Retinal pigment epithelial cell (primary cell): ENCODE measurements around the gene TRIM2.

Experiments
- DNase-seq: peaks from one replicate; pipeline ENCODE4 v3.0.0-alpha.2; 2010; ENCODE audit warnings: low read depth
- H3K4me3 ChIP-seq: 2 replicates; pipeline ENCODE4 v1.5.1; 2011; ENCODE audit warnings: mild to moderate bottlenecking, low read length, control low read depth, moderate library complexity
- TF ChIP-seq, protein P1 (sequence below): conservative IDR thresholded peaks from 2 replicates; pipeline ENCODE4 v1.5.1; 2011; ENCODE audit warnings: low read depth, low read length, control low read depth, inconsistent platforms

Gene TRIM2

DNA sequence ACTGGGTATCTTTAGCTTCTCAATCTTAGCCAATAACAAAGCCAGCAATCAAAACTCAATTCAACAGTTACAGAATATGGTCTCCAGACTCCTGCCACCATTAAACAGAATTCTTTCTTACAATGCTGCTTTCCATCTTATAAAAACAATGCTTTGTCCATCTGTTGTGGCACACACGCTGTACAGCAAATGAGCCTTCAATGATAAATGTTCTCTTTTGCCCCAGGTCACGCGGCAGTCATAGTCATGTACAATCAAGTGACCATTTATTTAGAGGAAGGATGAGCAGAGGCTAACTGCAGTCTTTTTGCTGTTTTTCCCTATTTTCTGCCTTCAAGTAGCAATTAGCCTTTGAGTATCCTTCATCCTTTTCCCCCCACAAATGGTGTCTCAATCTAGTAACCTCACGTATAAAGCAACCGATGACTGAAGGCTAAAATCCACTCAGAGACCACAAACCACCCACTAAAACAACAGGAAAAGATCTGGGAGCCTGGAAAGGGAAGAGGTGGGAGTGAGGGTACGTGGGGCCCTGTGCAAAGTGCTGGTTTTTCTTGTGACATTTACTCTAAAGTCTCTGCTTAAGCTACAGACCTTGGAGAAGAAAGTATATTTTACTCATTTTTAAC, 24.4 kb downstream of the TRIM2 start:
- H3K4me3 ChIP-seq: no peak overlapping the region
- TF ChIP-seq, protein P1, sequence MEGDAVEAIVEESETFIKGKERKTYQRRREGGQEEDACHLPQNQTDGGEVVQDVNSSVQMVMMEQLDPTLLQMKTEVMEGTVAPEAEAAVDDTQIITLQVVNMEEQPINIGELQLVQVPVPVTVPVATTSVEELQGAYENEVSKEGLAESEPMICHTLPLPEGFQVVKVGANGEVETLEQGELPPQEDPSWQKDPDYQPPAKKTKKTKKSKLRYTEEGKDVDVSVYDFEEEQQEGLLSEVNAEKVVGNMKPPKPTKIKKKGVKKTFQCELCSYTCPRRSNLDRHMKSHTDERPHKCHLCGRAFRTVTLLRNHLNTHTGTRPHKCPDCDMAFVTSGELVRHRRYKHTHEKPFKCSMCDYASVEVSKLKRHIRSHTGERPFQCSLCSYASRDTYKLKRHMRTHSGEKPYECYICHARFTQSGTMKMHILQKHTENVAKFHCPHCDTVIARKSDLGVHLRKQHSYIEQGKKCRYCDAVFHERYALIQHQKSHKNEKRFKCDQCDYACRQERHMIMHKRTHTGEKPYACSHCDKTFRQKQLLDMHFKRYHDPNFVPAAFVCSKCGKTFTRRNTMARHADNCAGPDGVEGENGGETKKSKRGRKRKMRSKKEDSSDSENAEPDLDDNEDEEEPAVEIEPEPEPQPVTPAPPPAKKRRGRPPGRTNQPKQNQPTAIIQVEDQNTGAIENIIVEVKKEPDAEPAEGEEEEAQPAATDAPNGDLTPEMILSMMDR: no peak
- no peak for DNase-seq

DNA sequence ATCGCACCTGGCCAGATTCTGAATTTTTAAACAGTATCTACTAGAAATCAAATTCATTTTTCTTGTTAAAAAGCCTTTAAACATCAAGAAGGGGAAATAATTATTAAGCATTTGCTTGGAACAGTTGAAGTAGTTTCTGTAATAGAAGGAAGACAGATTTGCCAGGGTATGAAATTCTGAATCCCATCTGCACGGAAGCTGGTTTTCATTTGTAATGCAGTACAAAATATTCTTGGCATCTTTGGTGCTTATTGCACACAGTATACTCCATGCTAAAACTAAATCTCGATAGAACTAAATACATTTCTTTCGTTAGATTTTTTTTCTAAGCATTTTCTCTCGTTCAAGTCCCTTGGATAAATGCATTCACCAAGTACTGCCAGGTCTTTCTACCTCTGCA, 25.3 kb downstream of the TRIM2 start:
- no peak overlapping the region for H3K4me3 ChIP-seq
- TF ChIP-seq, protein P1: no peak
- DNase-seq: no peak

DNA sequence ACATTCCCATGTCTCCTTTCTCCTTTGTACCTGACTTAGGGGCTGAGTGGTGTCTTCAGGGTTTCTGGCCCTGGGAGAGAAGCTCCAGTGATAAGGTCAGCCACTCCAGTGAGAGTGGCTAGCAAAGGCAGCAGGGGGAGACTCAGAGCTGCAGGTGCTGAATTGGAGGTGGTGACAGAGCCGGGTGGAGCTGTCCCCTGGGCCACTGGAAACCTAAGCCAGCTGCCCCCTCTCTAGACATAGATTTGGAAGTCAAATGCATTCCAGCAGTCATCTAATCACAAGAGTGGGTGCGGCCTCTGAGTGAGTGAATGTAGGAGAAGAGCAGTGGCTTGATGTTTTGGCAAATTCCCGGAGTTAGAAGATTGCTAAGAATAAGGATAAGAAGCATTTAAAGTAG, 28.5 kb downstream of the TRIM2 start:
- TF ChIP-seq, protein P1: peak; percentile 36
- no peak overlapping the region for H3K4me3 ChIP-seq
- no peak for DNase-seq

DNA sequence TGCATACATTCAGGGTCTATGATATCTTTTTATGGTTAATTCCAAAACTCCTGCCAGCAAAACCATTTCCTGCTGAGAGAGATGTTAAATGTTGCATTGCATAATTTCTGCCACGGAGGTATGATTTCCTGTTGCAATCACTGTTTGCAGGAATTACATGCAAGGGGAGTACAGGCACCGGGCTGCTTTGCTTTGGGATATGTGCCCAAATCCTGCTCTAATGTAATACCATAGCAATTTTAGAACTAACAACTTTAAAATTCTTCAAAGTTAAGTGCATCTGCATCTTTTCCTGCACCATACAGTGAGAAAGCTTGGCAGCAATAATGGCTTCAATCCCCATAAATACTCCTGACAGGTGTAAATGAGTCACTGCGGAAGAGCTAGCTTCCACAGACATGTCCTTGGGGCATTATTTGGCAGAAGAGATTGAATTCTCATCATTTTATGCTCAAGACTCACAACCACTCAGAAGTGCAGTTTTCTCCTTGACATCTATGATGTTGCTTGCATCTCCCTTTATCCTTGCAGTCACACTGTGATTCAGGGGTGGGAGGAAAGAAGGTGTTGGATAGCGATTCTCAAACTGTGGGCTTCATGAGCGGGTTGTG, 29.6 kb downstream of the TRIM2 start:
- TF ChIP-seq, protein P1: no peak
- no peak overlapping the region for H3K4me3 ChIP-seq
- DNase-seq: no peak

GRCh38 chr4:153234885-153235284, 30.6 kb downstream of the TRIM2 start:
- no peak for DNase-seq
- TF ChIP-seq, protein P1: no peak
- no peak overlapping the region for H3K4me3 ChIP-seq

DNA sequence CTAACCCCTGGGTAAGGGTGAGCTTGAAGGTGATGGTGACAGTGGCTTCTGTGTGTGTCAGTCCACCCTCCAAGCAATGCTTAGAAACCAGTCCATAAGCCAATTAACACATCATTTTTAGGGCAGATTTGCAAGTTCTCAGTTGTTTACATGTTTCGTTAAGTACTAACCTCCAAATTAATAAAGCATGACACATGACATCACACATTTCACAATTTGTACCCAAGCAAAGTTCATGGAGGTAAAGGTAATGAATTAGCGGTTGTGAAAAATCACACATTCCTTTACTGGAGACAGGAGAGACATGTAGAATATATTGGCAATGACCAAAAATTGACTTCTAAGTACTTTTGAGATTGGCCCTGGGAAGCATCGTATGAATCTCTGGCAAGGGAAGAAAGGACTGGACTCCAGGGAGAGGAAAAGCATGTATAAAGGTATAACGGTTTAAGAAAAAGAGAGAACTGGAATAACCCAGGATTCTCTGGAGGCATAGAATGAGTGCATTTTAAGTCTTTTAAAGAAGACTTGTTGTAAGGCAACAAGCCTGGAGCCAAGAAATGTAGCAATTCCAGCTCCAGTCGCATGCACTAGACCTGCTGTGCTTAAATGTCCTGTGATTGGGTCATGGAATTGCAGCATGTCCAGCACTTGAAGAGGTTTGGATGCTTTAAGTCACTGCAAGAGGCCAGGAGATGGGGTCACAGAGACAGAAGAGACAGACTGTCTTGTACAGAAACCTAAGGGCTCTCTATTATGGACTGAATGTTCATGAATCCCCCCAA, 34.1 kb downstream of the TRIM2 start:
- no peak for DNase-seq
- H3K4me3 ChIP-seq: no peak overlapping the region

More for the DNA sequence above, 34.1 kb downstream of the TRIM2 start:
- TF ChIP-seq, protein P1: no peak
